Osteocyte (in vitro differentiated cells): ENCODE results near the gene RFX8. TPM values are rescaled to one million over a fixed set of nuclear protein-coding genes. Genes with fewer than 3 reads are reported as not detected.

Experiments used
- DNase-seq: peaks from one replicate; pipeline ENCODE4 v3.0.0; 2021; ENCODE audit warnings: mixed read lengths; ENCODE audit not compliant: unreplicated experiment; ENCODE audit errors: extremely low spot score
- H3K27ac Mint-ChIP-seq: one replicate; pipeline ENCODE4 v1.8.0; 2021; ENCODE audit warnings: mild to moderate bottlenecking, mixed read lengths; ENCODE audit not compliant: unreplicated experiment
- H3K27me3 Mint-ChIP-seq: one replicate; pipeline ENCODE4 v1.8.0; 2021; ENCODE audit warnings: mixed read lengths; ENCODE audit not compliant: unreplicated experiment
- H3K36me3 Mint-ChIP-seq: one replicate; pipeline ENCODE4 v1.8.0; 2021; ENCODE audit warnings: mixed read lengths; ENCODE audit not compliant: unreplicated experiment
- H3K4me1 Mint-ChIP-seq: one replicate; pipeline ENCODE4 v1.8.0; 2021; ENCODE audit warnings: mixed read lengths; ENCODE audit not compliant: unreplicated experiment
- H3K4me3 Mint-ChIP-seq: one replicate; pipeline ENCODE4 v1.8.0; 2021; ENCODE audit warnings: mild to moderate bottlenecking, moderate library complexity, mixed read lengths; ENCODE audit not compliant: unreplicated experiment
- H3K9me3 Mint-ChIP-seq: one replicate; pipeline ENCODE4 v1.8.0; 2021; ENCODE audit warnings: mixed read lengths; ENCODE audit not compliant: unreplicated experiment
- total RNA-seq: library from RNA; stranded (reverse); gene quantifications from 2 replicates; pipeline ENCODE4 v1.2.1, GENCODE V29; 2021
- TF ChIP-seq, protein P1 (sequence below): fragments of 200-600 bp; sonication (generic); IDR thresholded peaks from 2 replicates; pipeline ENCODE4 v1.5.0; 2021; ENCODE audit warnings: antibody characterized with exemption, mild to moderate bottlenecking, moderate library complexity

The RFX8 gene
- total RNA-seq, 1 donor from 2014 or later: not detected

DNA sequence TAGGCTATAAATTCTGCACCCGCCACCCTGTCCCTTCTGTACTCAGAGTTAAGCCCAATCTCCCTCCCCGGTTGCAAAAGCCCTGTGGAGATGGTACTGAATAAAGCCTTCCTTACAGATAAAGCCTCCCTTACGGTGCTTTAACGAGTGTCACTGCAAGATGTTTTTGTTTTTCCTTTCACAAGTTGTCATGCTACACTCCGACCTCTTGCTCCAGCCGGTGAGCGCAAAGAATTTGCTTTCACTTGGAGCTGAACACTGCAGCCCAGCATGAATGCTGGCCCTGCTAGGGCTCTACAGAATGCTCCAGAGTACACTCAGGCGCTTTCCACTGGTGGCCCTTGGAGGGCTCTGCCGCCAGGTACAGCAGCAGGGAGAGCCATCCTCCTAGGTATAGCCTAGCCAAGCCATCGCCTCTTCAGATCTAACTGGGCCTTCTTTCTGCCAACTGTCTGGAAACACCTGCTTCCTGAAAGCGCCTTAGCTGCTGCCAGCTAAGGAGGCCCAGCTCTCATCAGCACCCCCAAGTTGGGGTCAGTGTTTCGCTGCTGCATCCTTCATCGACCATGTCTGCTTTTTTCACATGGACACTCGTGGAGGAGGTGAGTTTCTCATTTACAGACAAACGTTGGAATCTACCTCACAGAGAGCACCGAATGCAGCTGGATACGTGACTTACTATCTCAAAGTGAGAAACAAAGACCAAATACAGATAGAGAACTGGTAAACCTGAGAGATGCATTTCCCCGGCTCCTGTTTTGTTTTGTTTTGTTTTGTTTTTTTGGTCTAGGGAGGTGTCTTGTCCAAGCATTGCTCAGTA is 74.2 kb downstream of the RFX8 start:
- TF ChIP-seq, protein P1, sequence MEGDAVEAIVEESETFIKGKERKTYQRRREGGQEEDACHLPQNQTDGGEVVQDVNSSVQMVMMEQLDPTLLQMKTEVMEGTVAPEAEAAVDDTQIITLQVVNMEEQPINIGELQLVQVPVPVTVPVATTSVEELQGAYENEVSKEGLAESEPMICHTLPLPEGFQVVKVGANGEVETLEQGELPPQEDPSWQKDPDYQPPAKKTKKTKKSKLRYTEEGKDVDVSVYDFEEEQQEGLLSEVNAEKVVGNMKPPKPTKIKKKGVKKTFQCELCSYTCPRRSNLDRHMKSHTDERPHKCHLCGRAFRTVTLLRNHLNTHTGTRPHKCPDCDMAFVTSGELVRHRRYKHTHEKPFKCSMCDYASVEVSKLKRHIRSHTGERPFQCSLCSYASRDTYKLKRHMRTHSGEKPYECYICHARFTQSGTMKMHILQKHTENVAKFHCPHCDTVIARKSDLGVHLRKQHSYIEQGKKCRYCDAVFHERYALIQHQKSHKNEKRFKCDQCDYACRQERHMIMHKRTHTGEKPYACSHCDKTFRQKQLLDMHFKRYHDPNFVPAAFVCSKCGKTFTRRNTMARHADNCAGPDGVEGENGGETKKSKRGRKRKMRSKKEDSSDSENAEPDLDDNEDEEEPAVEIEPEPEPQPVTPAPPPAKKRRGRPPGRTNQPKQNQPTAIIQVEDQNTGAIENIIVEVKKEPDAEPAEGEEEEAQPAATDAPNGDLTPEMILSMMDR: no peak
- Mint-ChIP-seq H3K27me3 (peaks cover 30% of the 10 kb centered on the region), H3K4me1 (peaks cover 9% of the 10 kb centered on the region), H3K9me3 (no peaks in the 10 kb centered on the region), H3K27ac (no peak overlapping the region), H3K4me3 (no peak overlapping the region), H3K36me3 (no peaks in the 10 kb centered on the region)
- no peak for DNase-seq

DNA sequence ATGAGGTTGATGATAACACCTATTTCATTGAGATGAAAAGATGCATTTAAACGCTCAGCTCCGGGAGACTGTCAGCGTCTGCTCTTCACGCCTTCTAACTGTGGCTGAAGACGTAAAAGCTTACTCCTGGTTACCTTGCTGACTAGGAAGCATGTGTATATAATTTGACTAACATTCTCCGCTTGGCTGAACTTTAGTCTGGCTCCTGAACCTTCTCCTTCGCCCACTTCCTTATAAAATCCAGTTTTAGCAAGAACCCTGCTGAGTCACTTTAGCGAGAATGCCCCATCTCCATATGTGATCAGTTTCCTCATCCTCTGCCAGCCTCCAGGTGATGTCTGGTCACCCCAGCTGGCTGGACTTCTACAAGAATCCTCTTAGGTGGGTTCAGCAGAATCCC is 74.9 kb downstream of the RFX8 start:
- no peak for DNase-seq
- Mint-ChIP-seq H3K27ac (no peak overlapping the region), H3K36me3 (no peaks in the 10 kb centered on the region), H3K27me3 (peaks cover 24% of the 10 kb centered on the region), H3K4me1 (peaks cover 10% of the 10 kb centered on the region), H3K9me3 (no peaks in the 10 kb centered on the region), H3K4me3 (no peak overlapping the region)
- TF ChIP-seq, protein P1: no peak

DNA sequence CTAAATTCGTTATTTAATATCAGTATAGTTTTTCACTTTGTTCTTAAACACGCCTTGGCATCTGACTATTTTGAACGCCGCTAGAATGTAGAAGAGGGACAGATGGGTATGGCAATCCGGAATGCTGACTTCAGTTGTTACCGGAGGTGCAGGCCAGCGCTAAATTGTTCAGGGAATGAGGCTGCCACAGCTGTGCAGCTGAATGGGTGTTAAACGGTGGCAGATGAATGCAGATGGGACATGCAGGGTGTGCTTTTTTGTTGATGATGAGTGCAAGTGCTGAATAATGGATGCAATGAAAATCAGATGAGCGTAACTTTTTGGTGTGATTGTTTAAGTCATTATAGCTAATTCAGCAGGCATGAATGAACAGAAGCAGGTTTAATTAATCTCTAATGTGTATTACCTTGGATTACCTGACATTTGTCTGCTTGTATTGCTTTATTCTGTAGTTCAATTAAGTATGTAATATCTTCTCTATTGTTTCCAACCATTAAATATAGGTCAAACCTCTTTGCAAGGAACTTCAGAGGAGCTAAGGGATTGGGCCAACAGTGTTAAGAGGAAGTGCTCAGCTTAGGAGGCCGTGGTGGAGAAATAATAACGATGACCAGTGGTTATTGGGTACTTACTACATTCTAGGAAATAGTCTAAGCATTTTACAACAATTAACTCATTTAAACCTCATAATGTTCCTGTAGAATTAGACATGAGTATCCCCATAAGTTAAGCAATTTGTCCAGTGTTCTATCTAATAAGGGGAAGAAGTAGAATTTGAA is 75.7 kb downstream of the RFX8 start:
- Mint-ChIP-seq H3K36me3 (no peaks in the 10 kb centered on the region), H3K27ac (no peak overlapping the region)
- TF ChIP-seq, protein P1: no peak

DNA sequence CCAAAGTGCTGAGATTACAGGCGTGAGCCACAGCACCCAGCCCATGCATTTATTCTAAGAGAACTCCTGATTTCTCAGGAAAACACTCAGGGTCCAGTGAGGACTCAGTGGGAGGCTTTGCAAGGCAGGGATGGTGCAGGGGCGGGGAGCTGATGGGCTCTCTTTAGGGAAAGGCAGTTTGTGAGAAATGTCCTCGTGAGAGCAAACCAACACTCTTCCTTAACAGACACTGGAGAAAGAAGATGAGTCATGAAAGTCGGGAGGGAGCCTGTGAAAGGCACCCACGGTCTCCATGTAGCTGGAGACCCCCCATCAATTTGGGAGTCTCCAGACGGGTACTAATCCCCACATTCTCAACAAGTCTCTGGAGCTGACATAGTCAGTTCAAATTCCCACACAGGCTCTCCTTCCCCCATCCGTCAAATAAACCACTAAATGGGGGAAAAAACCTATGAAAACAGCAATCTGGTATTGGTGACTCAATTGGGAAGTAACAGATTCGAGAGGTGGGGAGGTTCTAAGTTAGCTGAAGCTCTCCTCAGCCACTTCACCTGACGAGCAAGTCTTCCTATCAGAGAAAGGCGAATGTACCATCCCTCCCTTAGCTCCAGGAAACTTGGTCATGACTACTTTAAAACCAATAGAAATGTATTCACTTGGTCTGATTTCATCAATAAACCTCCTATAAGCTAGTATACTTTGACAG is 76.6 kb downstream of the RFX8 start:
- TF ChIP-seq, protein P1: no peak
- no peak for DNase-seq
- Mint-ChIP-seq H3K36me3 (no peaks in the 10 kb centered on the region), H3K27me3 (peaks cover 24% of the 10 kb centered on the region), H3K9me3 (no peaks in the 10 kb centered on the region), H3K27ac (no peak overlapping the region), H3K4me3 (no peak overlapping the region), H3K4me1 (peaks cover 10% of the 10 kb centered on the region)

More for the DNA sequence above, 75.7 kb downstream of the RFX8 start:
- DNase-seq: no peak
- peaks cover 25% of the 10 kb centered on the region for H3K27me3 Mint-ChIP-seq
- H3K4me3 Mint-ChIP-seq: no peak overlapping the region
- H3K4me1 Mint-ChIP-seq: peaks cover 10% of the 10 kb centered on the region
- no peaks in the 10 kb centered on the region for H3K9me3 Mint-ChIP-seq
